Measurements from ENCODE around the gene RETNLB.

The RETNLB gene

GRCh38 chr3:108757404-108757982, at the start of gene RETNLB:
RETNLB (minus strand) TSS chr3:108757410; CDS start chr3:108757185, 225 bp downstream.
- no peak for DNase-seq

GRCh38 chr3:108806316-108806715, 49.1 kb upstream of the RETNLB start:
- DNase-seq: no peak

GRCh38 chr3:108804966-108805365, 47.8 kb upstream of the RETNLB start:
- DNase-seq: no peak

GRCh38 chr3:108804437-108804836, 47.2 kb upstream of the RETNLB start:
- DNase-seq: no peak

- DNase-seq: no peak
Measured at GRCh38 chr3:108791473-108791872, 34.3 kb upstream of the RETNLB start.

GRCh38 chr3:108780235-108780634, 23.0 kb upstream of the RETNLB start:
- DNase-seq: no peak

- DNase-seq: no peak
Measured at GRCh38 chr3:108779496-108779895, 22.3 kb upstream of the RETNLB start.

- DNase-seq: no peak
Measured at GRCh38 chr3:108775649-108776048, 18.4 kb upstream of the RETNLB start.

GRCh38 chr3:108767253-108767652, 10.0 kb upstream of the RETNLB start:
- no peak for DNase-seq

GRCh38 chr3:108755686-108756085, 1.5 kb downstream of the RETNLB start:
- no peak for DNase-seq

- DNase-seq: no peak
Measured at GRCh38 chr3:108744762-108745161, 12.4 kb downstream of the RETNLB start.

- no peak for DNase-seq
Measured at GRCh38 chr3:108742929-108743328, 14.3 kb downstream of the RETNLB start.

GRCh38 chr3:108736821-108737220, 20.4 kb downstream of the RETNLB start:
- no peak for DNase-seq

- no peak for DNase-seq
Measured at GRCh38 chr3:108728934-108729333, 28.3 kb downstream of the RETNLB start.

- no peak for DNase-seq
Measured at GRCh38 chr3:108728105-108728504, 29.1 kb downstream of the RETNLB start.

GRCh38 chr3:108724101-108724500, 33.1 kb downstream of the RETNLB start:
- DNase-seq: no peak

GRCh38 chr3:108722724-108723123, 34.5 kb downstream of the RETNLB start:
- DNase-seq: no peak

- DNase-seq: no peak
Measured at GRCh38 chr3:108719178-108719806, 37.9 kb downstream of the RETNLB start.

GRCh38 chr3:108718454-108718853, 38.8 kb downstream of the RETNLB start:
- no peak for DNase-seq

GRCh38 chr3:108713816-108714215, 43.4 kb downstream of the RETNLB start:
- DNase-seq: no peak

GRCh38 chr3:108713009-108713516, 44.1 kb downstream of the RETNLB start:
- DNase-seq: no peak
